Measurements from ENCODE around the gene ORC4. TPM values are rescaled to one million over a fixed set of nuclear protein-coding genes. Genes with fewer than 3 reads are reported as not detected.

Gene ORC4
- polyA plus RNA-seq, 12 donors: 25.0 to 59.8 (median 49.8) TPM; not detected in 1

DNA sequence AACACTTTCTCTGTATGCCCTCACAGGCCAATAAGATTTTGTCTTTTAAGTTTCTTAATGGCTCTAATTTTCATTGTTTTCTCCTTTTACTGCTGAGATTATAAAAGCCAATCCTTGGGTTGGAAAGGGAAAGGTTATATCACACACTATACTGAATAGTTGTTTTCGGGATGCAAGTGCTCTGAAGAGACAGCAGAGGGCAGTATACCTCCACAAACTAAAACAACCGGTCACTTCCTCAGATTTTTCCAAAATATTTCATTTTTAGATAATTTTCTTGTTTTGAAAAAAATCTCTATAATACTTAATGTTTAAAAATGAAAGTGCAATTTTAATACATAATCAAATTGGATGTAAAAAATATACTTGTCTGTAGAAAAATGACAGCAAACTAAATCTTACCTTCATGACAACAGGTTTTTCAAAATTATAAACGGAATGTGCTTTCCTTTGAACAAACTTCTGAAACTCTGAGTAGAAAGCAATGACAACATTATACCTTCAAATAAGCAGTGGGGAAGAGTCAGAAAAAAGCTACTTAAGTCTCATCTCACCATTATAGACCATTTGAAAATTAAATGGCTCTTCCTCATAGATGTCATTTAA, 82.7 kb downstream of the ORC4 start:
- DNase-seq: peak; percentile 23

DNA sequence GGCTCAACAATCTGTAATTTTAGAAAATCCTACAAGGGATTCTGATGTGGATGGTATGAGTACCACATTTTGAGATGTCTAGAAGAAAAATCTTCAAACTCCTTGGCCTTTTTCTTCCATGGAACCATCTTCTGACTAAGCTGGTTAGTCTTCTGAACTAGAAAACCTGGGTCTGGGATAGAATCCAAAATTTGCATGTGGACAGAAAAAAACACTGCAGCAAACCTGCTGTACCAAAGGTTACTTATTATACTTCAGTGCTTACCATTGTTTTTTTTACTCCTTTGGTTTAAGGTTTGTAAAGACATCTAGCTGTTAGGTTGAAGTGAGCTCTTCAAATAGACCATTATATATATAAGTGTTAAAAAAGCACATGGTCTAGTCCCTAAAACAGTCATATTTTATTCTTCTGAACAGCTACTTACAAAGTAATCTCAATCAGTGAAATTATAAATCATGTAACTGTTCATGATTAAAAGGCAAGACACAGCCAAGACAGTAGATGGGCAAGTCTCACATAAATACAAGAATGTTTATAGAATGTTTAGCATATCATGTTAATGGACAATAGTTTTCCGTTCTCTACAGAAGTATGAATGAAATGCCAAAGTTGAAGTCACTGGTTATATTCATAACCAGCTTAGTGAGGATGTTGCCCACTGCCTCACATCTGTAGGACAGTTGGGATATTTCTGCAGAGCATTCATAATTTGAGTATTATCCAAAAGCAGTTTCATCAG, 85.5 kb downstream of the ORC4 start:
- DNase-seq: no peak

DNA sequence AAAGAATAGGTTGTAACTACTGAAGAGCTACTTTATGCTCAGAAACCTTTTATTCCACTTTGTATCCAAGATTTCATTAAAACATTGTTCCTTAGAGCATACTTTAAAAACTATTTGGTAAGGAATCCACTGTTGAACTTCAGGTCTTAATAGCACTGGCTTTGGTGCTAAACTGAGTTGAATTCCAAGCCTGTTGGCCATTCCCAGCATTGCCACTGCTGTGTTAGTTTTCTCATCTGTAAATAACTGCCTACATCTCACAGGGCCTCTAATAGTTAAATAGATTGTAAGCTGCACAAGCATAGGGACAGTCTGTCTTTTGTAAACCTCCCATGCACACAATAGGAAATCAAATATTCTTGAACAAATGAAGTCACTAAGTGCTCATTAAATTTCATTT, 86.6 kb downstream of the ORC4 start:
- no peak for DNase-seq

DNA sequence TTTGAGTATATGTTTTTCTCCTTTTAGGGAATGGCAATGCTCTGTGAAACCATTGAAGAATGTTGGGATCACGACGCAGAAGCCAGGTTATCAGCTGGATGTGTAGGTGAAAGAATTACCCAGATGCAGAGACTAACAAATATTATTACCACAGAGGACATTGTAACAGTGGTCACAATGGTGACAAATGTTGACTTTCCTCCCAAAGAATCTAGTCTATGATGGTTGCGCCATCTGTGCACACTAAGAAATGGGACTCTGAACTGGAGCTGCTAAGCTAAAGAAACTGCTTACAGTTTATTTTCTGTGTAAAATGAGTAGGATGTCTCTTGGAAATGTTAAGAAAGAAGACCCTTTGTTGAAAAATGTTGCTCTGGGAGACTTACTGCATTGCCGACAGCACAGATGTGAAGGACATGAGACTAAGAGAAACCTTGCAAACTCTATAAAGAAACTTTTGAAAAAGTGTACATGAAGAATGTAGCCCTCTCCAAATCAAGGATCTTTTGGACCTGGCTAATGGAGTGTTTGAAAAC, 93.4 kb downstream of the ORC4 start:
- no peak for DNase-seq

DNA sequence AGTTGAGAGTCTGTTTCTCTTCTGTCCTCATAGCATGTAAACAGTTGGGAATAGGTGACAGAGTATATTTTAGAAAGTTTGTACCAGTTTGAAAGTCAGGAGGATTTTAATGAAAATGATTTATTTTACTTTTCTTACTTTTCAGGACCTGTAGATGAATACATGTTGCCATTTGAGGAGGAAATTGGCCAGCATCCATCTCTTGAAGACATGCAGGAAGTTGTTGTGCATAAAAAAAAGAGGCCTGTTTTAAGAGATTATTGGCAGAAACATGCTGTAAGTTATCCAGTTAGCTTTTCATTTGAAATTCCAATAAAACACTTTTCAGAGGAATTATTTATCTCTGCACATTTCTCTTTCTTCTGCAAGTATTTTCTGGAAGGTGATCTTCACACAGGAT, 94.7 kb downstream of the ORC4 start:
- DNase-seq: no peak

DNA sequence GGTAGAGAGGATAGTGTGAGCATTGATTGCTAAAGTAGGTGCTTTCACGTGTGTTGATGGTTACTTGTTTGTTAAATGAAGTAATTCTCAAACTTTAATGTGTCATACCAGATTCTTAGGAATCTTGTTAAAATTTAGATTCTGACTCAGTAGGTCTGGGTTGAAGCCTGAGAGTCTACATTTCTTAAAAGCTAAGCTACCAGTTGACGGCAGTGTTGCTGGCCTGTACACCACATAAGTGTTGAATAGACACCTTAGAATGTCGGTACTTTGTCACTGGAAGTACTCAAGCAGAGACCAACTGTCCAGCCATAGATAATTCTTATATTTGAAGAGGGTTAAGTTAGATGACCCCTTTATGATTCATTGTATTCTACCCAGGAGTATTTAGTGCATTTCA, 95.9 kb downstream of the ORC4 start:
- DNase-seq: no peak

DNA sequence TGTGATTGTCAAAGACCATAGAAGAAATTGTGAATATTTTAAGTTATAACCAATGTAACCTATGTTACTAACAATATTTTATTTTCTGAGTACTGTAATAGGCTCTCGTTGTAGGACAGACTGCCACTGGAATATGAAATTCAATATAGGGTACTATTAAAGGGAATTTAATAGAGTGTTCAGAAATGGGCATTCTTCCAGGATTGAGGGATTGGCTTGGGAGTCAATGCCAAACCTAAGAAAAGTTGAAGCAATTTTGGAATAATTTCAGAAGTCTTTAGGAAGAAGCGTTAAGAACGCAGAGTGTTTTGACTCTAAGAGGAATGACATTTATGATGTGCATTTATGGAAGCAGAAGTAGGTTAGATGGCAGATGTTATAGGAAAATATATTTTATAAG, 96.7 kb downstream of the ORC4 start:
- DNase-seq: no peak

DNA sequence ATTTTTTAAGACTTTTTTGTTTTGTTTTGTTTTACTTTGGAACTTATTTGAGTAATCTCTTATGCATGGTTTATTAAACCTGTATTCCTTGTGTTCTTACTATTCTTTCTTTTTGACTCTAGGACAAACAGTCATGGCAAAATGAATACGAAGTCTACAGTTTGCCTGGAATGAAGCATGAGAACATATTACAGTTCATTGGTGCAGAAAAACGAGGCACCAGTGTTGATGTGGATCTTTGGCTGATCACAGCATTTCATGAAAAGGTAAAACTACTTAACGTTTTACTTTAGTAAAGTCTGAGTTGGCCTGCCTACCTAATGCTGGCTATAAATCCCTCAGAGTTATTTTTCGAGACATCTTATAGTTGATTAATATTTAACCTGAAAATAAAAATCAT, 103.4 kb downstream of the ORC4 start:
- DNase-seq: no peak

DNA sequence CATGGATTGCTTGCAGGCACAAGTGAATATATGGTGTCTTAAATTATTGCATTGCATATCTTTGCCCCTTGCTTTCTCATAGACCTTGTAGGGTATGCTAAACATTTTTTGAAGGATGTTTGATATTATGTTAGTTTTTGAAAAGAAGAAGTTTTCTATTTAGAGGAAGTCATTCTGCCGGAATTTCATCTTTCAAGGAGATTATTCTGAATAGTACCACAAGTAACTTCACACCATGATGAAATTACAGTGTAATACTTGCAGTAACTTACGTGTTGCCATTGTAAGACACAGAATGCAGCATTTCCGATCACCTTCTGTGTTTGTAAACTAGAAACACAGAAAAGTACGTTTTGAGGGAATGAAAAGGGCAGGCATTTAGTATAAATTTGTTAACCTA, 103.8 kb downstream of the ORC4 start:
- no peak for DNase-seq

DNA sequence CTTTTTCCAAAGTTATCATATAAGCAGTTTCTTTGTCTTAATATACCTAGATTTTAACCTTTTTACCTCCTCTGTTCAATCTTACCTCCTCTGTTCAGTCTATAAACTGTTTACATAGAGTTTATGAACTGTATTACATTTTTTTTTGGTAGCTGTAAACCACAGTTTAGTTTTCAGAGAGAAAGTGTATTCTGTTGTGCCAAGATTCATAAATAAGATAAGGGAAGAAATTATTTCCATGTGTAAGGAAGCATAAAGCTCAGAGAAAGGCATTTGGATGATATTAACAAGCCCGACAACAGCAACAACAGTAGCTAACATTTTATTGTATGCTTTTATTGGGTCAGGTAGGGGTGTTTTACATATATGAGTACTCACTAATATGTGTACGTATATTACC, 104.5 kb downstream of the ORC4 start:
- no peak for DNase-seq

DNA sequence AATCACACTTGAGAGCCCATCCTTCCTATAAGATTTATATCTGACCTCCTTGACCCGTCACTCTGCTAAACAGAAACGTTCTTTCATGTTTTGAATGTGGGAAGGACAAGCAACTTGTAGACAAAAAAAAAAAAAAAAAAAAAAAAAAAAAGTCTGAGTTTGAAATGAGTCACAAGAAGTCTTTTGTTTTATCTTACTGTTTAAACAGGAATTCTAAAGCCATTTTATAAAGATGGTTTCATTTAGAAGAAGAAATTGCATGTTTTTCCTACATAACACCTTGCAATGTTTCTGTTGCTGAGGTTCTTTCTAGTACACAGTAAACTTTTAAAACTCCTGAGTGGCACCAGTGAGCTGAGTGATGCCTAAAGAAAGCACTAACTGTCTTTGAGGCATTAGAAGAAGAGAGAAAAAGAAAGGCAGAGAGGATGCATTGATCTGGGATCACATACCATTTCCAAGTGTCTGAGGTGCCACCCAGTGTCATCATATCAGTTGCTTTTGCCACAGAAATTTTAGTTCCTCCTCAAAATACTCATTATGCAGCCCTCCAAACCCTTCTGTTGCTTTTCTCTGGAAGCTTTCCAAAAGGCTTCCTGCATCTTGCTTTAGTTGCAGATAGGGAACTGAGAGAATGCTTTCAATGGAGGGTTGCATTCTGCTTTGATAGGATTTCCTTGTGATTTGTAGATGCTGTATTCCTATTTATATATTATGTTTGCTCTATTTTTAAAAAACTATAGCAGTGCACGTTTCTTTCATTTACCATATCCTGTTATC, 106.6 kb downstream of the ORC4 start:
- peak; percentile 14 for DNase-seq

DNA sequence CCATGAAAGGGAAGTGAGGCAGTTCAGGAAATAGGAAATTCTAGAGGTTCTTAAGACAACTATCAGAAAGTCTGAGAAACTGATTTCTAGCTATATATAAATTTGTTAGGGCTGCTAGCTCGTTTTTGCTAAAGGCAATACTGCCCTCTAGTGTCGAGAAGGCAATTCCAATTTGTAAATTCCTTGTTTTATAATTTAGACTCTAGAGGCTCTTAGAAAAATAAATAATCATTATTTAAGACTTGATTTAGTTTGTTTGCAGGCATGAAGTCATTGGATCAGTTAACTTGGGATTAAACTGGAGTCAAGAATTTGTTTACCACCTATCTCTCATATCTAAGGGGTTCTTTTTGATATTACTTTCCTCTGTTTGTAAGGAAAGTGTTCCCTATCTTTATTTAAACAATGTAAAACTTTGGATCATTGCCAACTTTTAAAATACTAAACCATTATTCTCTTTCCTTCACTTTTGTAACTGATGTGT, 109.5 kb downstream of the ORC4 start:
- peak; percentile 75 for DNase-seq

DNA sequence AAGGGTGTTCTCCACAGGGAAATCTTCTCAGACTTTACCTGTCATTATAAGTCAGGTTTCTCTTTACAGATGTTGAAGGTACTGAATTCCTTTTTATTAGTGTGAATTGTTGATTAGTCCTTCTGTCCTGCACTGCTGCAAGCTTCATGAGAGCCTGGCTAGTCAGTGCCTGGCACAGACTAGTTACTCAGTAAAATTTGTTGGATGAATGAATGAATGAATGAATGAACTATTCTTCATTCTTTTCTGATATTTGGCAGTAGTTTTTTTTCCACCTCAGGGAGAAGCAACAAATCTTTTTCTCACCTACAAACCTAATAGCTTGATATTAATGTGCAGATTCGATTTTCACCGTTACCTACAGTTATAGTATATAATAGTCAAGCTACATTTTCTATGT, 111.4 kb downstream of the ORC4 start:
- no peak for DNase-seq

DNA sequence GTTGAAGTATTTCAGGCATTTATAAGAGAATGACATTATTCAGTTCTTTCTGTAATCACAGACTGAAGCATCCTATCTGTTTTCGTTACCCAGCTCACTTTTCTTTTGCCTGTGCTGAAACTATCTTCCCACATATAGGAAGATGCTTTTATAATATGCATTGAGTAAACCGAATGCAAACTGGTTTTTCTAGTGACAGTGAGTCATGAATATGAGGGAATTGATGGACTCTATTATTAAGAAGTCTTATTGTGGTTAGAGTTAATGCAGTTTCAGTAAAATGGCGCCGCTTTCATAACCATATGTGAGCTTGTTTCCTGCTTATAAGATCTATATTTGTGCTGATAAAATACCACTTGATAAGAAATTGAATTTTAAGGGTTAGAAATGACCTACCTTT, 116.5 kb downstream of the ORC4 start:
- DNase-seq: no peak

DNA sequence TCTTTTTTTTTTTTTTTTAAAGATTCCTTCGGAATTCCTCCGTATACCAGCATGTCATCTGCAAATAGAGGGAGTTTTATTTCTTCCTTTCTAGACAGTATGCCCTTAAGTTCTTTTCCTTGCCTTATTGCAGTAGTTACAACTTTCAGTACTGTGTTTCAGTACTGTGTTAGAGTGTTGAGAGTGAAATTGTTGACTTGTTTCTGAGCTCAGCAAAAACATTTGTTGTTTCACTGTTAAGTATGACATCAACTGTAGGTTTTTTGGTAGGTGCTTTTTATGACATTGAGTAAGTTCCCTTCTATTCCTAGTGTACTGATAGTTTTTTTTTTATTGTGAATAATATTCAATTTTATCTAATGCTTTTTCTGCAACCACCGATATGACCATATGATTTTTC, 131.9 kb downstream of the ORC4 start:
- DNase-seq: no peak

DNA sequence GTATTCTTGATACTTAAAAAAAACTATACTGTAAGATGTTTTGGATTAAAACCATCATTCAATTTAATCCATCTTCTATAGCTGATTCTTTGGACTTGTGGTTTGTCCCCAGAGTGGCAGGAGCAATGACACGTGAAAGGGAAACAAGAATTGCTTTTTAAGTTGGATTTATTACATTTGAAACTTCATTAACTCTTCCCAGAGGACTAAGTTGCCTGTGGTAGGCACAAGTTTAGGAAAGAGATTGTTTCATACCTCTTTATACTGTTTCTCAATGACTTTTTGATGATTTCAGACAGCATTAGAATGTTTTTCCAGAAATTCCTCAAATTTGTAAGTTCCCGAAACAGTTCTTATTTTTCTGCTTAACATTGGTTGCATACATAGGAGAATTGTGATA, 134.4 kb downstream of the ORC4 start:
- DNase-seq: no peak

DNA sequence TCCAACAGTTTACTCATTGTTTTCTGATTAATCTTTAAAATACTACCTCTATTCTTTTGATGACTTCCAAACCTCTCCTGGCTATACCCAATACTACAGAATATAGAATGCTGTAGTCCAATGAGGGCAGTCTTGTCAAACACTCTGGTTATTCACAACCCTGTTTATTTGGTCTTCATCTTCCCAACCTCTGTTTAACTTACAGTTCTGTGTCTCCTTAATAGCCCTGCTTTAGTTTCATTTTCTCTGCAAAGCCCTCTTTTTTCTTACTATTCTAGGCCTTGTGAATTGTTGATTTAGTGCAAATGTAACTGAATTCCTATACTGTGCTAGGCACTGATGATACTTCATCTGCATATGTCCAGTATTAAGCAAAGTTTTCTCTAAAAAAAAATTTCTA, 135.7 kb downstream of the ORC4 start:
- no peak for DNase-seq

DNA sequence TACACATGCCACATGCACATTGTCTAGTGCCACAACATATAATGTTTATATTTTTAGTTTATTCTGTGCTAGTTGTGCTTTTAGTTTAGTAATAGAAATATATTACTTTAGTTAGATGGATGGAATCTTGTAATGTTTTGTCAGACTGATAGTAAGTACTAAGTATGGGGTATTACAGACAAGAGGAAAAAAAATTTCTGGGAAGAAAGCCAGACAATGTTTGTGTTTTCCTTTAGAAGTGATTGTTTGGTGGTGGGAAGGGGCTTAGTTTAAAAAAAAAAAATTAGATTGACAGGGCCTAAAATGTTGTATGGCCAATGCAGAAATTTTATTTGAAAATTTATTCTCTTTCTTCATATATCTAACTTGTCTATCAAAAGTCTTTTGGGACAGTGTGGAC, 137.9 kb downstream of the ORC4 start:
- no peak for DNase-seq
